HG02973 (cell line): ENCODE data around the gene ATF3.

Experiments
- ATAC-seq: cut with Tn5 transposase; IDR thresholded peaks from one replicate; pipeline ENCODE4 v1.9.1; 2021; ENCODE audit warnings: moderate library complexity; ENCODE audit not compliant: unreplicated experiment

ATF3 gene

GRCh38 chr1:212608392-212608958, at the start of gene ATF3:
Gene ATF3 (plus strand): TSS chr1:212608761. CDS start chr1:212615022, 6,261 bp downstream.
- peak; percentile 66 for ATAC-seq

DNA sequence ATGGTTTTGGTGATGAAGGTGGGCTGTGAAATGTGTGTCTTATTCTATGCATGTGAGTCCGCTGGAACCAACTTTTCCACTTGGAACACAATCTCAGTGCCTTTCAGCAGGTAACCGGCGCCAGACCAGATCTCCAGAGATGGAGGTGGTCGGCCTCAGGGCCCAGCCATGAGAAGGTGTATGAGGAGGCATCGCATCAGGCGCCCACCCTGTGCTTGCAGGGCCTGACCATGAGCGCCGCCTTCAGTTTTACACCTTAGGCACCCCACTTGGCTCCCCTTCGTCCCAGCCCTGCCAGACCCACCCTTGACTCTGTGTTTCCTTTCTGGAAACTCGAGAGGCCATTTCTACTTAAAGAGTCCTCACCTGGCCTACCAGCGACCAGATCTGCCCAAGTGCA, 48.6 kb upstream of the ATF3 start:
- ATAC-seq, result no peak

- ATAC-seq, result no peak
Measured at GRCh38 chr1:212560933-212561460, 47.6 kb upstream of the ATF3 start.

DNA sequence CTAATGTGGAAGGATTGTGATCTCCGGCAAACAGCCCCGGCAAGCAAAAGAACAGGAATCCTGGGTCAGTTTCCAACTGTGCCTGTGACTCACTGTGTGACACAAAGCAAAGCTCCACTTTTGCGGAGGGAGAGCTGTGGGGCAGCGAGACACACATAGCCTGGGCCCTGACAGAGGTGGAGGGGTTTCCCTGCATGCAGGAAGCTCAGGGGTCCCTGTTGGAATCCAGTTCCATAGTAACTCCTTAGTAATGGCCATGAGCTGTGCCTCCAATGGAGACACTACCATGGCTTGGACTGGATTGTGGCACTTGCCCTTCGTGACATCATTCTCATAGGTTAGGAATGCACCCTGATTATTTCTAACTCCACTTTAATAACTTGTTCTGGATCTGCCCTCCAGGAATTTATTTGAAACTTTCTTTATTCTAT, 47.0 kb upstream of the ATF3 start:
- no peak for ATAC-seq

DNA sequence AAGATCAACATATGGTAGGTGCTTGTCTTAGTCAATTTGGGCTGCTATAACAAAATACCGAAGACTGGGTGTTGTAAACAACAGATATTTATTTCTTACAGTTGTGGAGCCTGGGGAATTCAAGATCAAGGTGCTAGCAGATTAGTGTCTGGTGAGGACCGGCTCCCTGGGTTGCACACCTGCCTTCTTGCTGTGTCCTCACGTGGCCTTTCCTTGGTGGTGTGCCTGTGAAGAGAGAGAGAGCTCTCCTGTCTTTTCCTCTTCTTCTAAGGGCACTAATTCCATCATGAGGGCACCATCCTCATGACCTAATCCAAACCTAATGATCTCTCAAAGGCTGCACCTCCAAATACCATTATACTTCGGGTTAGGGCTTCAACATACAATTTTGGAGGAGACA, 45.8 kb upstream of the ATF3 start:
- no peak for ATAC-seq

GRCh38 chr1:212565079-212565478, 43.5 kb upstream of the ATF3 start:
- ATAC-seq, result no peak

DNA sequence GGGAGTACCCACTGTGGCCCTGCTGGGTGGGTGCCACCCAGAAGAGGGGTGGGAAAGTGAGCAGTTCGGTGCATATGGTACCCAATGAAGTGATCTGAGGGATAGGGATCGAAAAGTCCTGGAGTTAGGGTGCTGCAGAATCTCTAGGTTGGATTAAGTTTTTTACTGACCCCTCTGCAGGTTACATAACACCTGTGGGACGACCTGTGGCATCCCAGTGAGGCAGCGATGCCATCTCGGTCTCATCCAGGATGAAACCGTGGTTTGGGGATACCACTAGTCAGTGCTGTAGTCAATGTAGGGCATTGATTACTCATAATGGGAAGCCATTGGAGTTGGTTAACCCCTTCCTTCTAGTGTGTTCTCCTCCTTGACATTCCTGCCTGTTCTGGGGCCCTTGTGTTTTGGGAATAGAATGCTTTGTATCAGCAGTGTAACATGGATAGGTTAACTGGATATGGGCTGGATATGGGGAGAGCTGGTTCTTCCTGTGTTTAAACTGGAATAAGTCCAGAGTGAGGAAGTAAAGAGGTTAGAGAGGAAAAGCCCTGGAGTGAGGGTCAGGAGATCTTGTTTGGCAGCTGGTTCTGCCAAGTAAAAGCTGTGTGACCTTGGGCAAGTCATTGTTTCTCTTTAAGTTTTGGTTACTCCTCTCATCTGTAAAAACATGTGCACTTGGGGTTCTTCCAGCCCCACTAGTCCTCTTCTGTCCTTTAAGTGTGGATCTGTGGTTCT, 42.8 kb upstream of the ATF3 start:
- no peak for ATAC-seq

DNA sequence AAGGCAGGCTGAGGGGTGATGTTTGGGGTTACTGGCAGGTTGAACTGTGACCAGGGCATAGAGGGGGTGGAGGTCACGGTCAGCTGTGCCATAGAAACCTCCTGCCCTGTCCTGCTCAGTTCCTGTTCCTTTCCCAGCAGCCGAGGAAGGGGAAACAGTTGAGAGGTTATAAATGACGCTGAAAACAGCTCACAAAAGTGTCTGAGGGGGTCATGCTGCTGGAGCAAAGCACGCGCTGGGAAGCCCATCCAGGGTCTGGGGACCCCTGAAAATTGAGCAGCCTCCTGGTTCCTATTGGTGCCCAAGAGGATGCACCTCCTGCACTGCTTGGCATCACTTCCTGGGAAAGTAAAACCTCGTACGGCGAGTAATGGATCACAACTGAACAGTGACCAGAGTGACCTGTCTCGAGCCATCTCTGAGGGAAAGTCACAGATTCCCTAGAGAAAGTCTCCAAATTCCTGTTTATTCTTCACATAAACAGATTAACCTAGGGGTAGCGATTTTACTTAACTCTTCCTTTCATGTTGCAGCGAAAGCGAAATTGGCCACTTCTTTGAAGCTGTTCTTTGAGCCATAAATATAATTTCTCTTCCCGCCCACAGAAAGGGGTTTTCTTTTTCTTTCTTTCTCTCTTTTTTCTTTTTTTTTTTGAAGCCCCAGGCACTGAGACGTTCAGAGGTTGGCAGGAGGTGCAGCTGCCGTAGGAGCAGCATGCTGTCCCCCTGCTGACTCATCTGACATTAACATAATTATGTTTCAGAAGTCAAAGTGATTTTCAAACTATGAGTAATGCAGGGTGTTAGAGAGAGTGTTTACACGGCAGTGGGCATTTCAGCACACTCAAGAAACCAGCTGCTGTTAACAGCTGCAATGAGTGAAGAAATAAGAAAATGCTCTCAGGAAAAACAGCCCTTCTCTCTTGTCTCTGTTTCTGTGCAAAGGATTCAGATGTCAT, 41.8 kb upstream of the ATF3 start:
- ATAC-seq, result peak; percentile 97

DNA sequence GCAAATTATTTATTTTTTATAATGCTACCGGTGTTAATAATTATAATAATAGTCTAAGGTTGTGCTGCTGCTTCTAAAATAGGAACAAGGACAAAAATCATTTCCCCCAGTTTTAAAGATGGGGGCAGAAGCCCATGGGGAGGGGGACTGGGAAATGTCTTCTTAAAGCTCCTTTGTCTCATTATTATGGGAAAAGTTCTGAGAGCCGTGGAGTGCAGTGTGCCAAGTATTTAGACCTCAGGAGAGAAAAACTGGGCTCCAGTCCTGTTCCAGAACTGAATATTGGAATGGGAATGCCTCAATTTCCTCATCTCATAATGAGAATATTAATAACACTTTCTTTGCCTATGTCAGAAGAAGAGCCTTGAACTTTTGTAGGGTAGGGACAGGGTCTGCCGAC, 40.9 kb upstream of the ATF3 start:
- ATAC-seq, result no peak

- ATAC-seq, result no peak
Measured at GRCh38 chr1:212568978-212569537, 39.5 kb upstream of the ATF3 start.

- ATAC-seq, result no peak
Measured at GRCh38 chr1:212574732-212575131, 33.8 kb upstream of the ATF3 start.

DNA sequence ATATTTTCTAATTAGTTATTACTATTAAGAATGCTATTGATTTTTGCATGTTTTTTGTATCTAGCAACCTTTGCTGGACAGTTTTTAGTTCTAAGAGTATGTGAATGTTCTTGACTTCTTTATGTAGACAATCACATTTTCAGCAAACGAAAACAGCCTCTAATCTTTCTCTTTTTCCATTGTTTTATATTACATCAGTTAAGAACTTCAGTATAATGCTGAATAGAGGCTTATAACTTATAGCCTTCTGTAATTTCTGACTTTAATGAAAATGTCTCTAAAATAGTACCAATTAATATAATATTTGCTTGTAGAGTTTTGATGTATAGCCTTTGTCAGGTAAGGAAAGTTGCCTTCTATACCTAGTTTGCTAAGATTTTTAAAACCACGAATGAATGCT, 33.2 kb upstream of the ATF3 start:
- ATAC-seq, result no peak

GRCh38 chr1:212578041-212578440, 30.5 kb upstream of the ATF3 start:
- no peak for ATAC-seq

- no peak for ATAC-seq
Measured at GRCh38 chr1:212581034-212581433, 27.5 kb upstream of the ATF3 start.

GRCh38 chr1:212582291-212582690, 26.3 kb upstream of the ATF3 start:
- no peak for ATAC-seq

DNA sequence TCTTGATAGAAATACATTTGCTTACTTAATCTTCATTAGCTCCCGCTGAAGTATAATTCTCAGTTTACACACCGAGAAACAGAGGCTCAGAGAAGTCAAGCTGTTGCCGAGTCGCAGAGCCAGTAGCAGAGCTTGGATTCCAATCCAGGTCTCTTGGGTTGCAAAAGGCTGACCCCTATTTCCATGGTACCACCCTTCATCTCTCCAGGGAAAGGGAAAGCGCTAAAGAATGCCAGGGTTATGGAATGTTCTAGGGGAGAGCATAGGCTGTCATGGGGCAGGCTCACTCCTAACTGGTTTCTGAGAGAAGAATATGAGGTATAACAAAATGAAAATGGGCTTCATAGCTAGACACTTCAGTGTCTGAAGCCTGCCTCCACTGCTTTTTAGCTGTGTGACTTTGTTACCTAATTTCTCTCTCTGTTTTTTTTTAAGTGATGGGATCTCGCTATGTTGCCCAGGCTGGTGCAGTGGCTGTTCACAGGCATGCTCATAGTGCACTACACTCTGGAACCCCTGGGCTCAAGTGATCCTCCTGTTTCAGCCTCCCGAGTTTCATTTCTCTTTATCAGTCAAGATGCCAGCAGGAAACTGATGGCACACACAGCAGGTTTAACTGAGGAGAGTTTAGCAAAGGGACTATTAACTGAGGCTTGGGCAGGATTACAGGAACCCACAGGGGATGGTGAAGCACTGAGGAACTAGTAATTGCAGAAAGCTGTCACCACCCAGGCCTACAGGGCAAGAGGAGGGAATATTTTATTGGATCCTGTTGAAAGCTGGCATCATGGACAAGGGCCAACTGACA, 25.5 kb upstream of the ATF3 start:
- no peak for ATAC-seq

- ATAC-seq, result no peak
Measured at GRCh38 chr1:212583643-212584042, 24.9 kb upstream of the ATF3 start.

DNA sequence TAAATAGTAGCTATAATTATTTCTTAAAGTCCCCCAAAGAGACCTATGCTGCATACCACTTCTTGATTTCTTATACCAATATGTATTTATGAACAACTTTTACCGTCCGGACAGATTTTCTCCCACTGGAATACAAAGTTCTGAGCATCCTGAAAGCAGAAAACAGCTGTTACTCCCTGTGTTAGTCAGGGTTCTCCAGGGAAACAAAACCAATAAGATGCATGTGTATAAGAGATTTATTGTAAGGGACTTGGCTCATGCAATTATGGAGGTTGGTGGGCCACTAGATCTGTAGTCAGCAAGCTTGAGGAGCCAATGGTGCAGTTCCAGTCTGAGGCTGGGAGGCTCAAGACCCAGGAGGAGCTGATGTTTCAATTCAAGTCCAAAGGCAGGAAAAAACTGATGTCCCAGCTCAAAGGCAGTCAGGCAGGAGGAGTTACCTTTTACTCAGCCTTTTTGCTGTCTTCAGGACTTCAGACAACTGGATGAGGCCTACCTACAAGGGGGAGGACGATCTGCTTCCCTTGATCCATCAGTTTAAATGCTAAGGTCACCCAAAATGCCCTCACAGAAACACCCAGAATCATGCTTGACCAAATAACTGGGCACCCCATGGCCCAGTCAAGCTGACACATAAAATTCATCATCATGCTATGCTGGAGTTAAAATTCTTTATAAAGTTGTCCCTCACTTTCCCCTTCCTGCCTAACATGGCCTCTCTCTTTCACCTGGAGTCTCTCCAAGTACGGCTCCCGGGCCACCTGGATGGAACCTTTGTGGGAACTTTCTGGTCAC, 24.3 kb upstream of the ATF3 start:
- ATAC-seq, result no peak

- no peak for ATAC-seq
Measured at GRCh38 chr1:212585210-212585609, 23.4 kb upstream of the ATF3 start.
